ENCODE measurements around the gene ERBB4. TPM values are rescaled to one million over a fixed set of nuclear protein-coding genes. Genes with fewer than 3 reads are reported as not detected.

The ERBB4 gene
- total and polyA plus RNA-seq, 7 experiments from 2014 or later = not detected

DNA sequence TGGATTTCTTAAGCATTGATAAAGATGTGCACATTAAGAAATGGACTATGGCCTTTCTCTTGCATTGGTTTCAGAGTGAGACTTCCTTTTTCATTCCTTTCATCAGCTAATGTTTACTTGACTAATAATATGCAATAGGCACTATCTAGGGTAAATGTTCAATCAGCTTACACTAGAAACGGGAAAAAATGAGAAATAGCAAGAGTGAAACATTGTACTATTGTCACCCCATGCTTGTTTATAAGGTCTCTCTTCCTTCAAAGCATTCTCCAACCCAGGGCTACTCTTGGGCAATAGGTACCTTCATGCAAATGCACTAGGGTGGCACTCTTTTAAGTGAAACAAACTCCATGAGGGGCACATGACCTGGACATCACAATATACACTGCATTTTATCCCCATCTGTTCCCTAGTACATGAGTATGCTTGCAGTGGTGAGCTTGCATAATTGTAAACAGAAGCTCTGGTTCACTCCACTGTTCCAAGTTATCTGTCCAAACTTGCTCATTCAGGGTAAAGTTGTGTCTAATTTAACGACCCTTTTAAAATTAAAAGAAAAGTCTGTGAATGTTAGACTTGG is 402.3 kb downstream of the ERBB4 start:
- CTCF ChIA-PET = no interaction called here

GRCh38 chr2:212135739-212136138 is 402.9 kb downstream of the ERBB4 start:
- Mint-ChIP-seq H3K27me3 (no peaks in the 10 kb centered on the region), H3K4me3 (no peak overlapping the region), H3K27ac (no peak overlapping the region), H3K4me1 (no peaks in the 10 kb centered on the region), H3K9me3 (peaks cover 0 to 12% (median 0%) of the 10 kb centered on the region in 11 donors), H3K36me3 (no peaks in the 10 kb centered on the region)
- no peak for ATAC-seq
- ChIA-PET CTCF (no interaction called here), POLR2A (no interaction called here)
- Histone ChIP-seq H3K27ac (ENCODE audit: low read depth, low read length) (no peak overlapping the region), H3K9me3 (ENCODE audit: control insufficient read depth in 2 of 3, low read length in 3 of 3) (no peaks in the 10 kb centered on the region), H3K36me3 (ENCODE audit: control insufficient read depth in 2 of 3, insufficient read depth in 3 of 3, low read length in 3 of 3) (no peaks in the 10 kb centered on the region), H3K4me3 (ENCODE audit: low read length) (no peak overlapping the region), H3K4me1 (ENCODE audit: control insufficient read depth in 2 of 2, insufficient read depth in 2 of 2, low read length in 2 of 2) (no peaks in the 10 kb centered on the region), H3K27me3 (ENCODE audit: control insufficient read depth in 2 of 2, insufficient read depth in 2 of 2, low read length in 2 of 2) (no peaks in the 10 kb centered on the region)
- intact Hi-C loops (cut with micrococcal nuclease) = no loop called here
- DNase-seq = no peak

More for the DNA sequence above, 402.3 kb downstream of the ERBB4 start:
- Mint-ChIP-seq H3K27ac (no peak overlapping the region), H3K4me3 (no peak overlapping the region), H3K4me1 (no peaks in the 10 kb centered on the region), H3K27me3 (no peaks in the 10 kb centered on the region), H3K36me3 (no peaks in the 10 kb centered on the region), H3K9me3 (peaks cover 0 to 12% (median 0%) of the 10 kb centered on the region in 11 donors)
- H3K4me3 ChIP-seq (ENCODE audit: low read length) = no peak overlapping the region
- H3K27me3 ChIP-seq (ENCODE audit: control insufficient read depth in 2 of 2, insufficient read depth in 2 of 2, low read length in 2 of 2) = no peaks in the 10 kb centered on the region
- H3K9me3 ChIP-seq (ENCODE audit: control insufficient read depth in 2 of 3, low read length in 3 of 3) = no peaks in the 10 kb centered on the region
- ATAC-seq (no peak), DNase-seq (no peak)
- intact Hi-C loops (cut with micrococcal nuclease) = no loop called here
- H3K36me3 ChIP-seq (ENCODE audit: control insufficient read depth in 2 of 3, insufficient read depth in 3 of 3, low read length in 3 of 3) = no peaks in the 10 kb centered on the region
- POLR2A ChIA-PET = no interaction called here
- H3K4me1 ChIP-seq (ENCODE audit: control insufficient read depth in 2 of 2, insufficient read depth in 2 of 2, low read length in 2 of 2) = no peaks in the 10 kb centered on the region
- no peak overlapping the region for H3K27ac ChIP-seq (ENCODE audit: low read depth, low read length)

DNA sequence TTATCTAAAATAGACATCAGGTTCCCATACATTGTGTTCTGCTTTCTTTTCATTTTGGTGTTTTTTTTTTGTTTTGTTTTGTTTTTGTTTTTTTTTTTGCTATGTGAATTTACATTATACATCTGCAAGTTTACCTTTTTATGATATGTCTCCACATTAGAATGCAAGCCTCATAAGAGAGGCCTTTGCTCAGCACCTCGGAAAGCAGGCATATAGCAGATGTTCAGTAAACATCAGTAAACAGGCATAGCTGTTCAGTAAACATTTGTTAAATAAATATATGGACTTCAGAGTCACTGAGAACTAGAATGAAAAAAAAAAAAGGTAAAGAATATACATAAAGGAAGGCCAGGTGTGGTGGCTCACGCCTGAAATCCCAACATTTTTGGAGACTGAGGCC is 405.3 kb downstream of the ERBB4 start:
- Mint-ChIP-seq H3K27ac (no peak overlapping the region), H3K4me1 (no peaks in the 10 kb centered on the region), H3K36me3 (no peaks in the 10 kb centered on the region), H3K9me3 (peaks cover 0 to 12% (median 0%) of the 10 kb centered on the region in 11 donors), H3K4me3 (no peak overlapping the region), H3K27me3 (no peaks in the 10 kb centered on the region)
- no peaks in the 10 kb centered on the region for H3K4me1 ChIP-seq (ENCODE audit: control insufficient read depth in 2 of 2, insufficient read depth in 2 of 2, low read length in 2 of 2)
- H3K4me3 ChIP-seq (ENCODE audit: low read length) = no peak overlapping the region
- H3K27me3 ChIP-seq (ENCODE audit: control insufficient read depth in 2 of 2, insufficient read depth in 2 of 2, low read length in 2 of 2) = no peaks in the 10 kb centered on the region
- CTCF ChIA-PET = no interaction called here
- intact Hi-C loops (cut with micrococcal nuclease) = no loop called here
- ATAC-seq (no peak), DNase-seq (no peak)
- no peaks in the 10 kb centered on the region for H3K36me3 ChIP-seq (ENCODE audit: control insufficient read depth in 2 of 3, insufficient read depth in 3 of 3, low read length in 3 of 3)
- H3K9me3 ChIP-seq (ENCODE audit: control insufficient read depth in 2 of 3, low read length in 3 of 3) = no peaks in the 10 kb centered on the region
- H3K27ac ChIP-seq (ENCODE audit: low read depth, low read length) = no peak overlapping the region
- POLR2A ChIA-PET = no interaction called here

DNA sequence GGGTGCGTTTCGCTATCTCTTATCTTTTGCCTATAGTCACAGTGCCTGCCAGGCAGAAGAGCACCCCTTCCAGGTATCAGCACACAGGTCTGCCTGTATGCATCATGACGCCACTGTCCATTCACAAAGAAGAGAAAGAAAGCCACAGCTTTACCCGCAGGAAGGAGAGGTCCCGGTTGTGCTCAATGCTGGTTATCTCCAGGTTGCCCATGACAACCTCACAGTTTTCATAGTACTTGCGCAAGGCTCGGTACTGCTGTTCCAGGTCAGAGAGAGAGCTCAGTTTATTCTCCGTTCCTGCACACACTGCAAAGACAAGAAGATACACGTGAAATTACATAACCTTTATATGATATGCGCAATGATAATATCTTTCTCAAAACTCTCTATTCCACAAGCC is 414.0 kb downstream of the ERBB4 start:
- CTCF ChIA-PET = no interaction called here

GRCh38 chr2:212119591-212119990 is 419.0 kb downstream of the ERBB4 start:
- ATAC-seq = no peak
- H3K4me3 Mint-ChIP-seq = no peak overlapping the region

More for the DNA sequence above, 414.0 kb downstream of the ERBB4 start:
- Mint-ChIP-seq H3K27me3 (peaks cover 0 to 3% (median 0%) of the 10 kb centered on the region in 5 donors), H3K4me1 (no peaks in the 10 kb centered on the region), H3K36me3 (no peaks in the 10 kb centered on the region), H3K9me3 (peaks cover 0 to 8% (median 0%) of the 10 kb centered on the region in 11 donors), H3K4me3 (no peak overlapping the region), H3K27ac (no peak overlapping the region)
- POLR2A ChIA-PET = no interaction called here
- H3K36me3 ChIP-seq (ENCODE audit: control insufficient read depth in 2 of 3, insufficient read depth in 3 of 3, low read length in 3 of 3) = no peaks in the 10 kb centered on the region
- H3K27ac ChIP-seq (ENCODE audit: low read depth, low read length) = no peak overlapping the region
- ATAC-seq (no peak), DNase-seq (no peak)
- no peaks in the 10 kb centered on the region for H3K4me1 ChIP-seq (ENCODE audit: control insufficient read depth in 2 of 2, insufficient read depth in 2 of 2, low read length in 2 of 2)
- intact Hi-C loops (cut with micrococcal nuclease) = no loop called here
- H3K9me3 ChIP-seq (ENCODE audit: control insufficient read depth in 2 of 3, low read length in 3 of 3) = no peaks in the 10 kb centered on the region
- H3K27me3 ChIP-seq (ENCODE audit: control insufficient read depth in 2 of 2, insufficient read depth in 2 of 2, low read length in 2 of 2) = no peaks in the 10 kb centered on the region
- H3K4me3 ChIP-seq (ENCODE audit: low read length) = no peak overlapping the region

DNA sequence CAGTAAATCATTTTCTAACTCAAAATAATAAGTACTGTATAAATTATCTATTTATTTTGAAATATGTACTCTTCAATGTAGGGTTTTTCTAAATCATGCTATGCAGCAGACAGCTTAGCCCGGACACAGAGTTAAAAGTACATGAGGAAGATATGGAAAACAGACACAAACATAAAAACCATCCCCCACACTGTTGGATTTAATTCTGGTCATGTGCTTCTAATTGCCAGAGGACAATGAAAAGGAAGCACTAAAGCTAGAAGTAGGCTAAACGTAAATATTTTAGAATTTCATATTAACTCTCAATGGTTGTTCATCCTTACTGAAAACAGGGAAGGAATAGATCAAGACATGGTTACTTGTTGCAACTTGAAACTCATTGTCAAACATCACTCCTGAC is 420.7 kb downstream of the ERBB4 start:
- no peak overlapping the region for H3K27ac Mint-ChIP-seq
- no peak overlapping the region for H3K27ac ChIP-seq (ENCODE audit: low read depth, low read length)
- H3K27me3 ChIP-seq (ENCODE audit: control insufficient read depth in 2 of 2, insufficient read depth in 2 of 2, low read length in 2 of 2) = no peaks in the 10 kb centered on the region
- intact Hi-C loops (cut with micrococcal nuclease) = no loop called here
- no peaks in the 10 kb centered on the region for H3K9me3 ChIP-seq (ENCODE audit: control insufficient read depth in 2 of 3, low read length in 3 of 3)
- H3K9me3 Mint-ChIP-seq = peaks cover 0 to 4% (median 0%) of the 10 kb centered on the region in 11 donors
- no peak for ATAC-seq
- no peak for DNase-seq
- H3K27me3 Mint-ChIP-seq = peaks cover 0 to 3% (median 0%) of the 10 kb centered on the region in 5 donors
- H3K36me3 Mint-ChIP-seq = no peaks in the 10 kb centered on the region
- peaks cover 0 to 2% (median 0%) of the 10 kb centered on the region in 7 donors for H3K4me1 Mint-ChIP-seq
- H3K4me3 Mint-ChIP-seq = no peak overlapping the region
- H3K4me1 ChIP-seq (ENCODE audit: control insufficient read depth in 2 of 2, insufficient read depth in 2 of 2, low read length in 2 of 2) = no peaks in the 10 kb centered on the region
- H3K4me3 ChIP-seq (ENCODE audit: low read length) = no peak overlapping the region
- no peaks in the 10 kb centered on the region for H3K36me3 ChIP-seq (ENCODE audit: control insufficient read depth in 2 of 3, insufficient read depth in 3 of 3, low read length in 3 of 3)
- CTCF ChIA-PET = no interaction called here
- POLR2A ChIA-PET = no interaction called here

More at GRCh38 chr2:212119591-212119990, 419.0 kb downstream of the ERBB4 start:
- peaks cover 0 to 3% (median 0%) of the 10 kb centered on the region in 11 donors for H3K9me3 Mint-ChIP-seq
- CTCF ChIA-PET = no interaction called here
- Histone ChIP-seq H3K36me3 (ENCODE audit: control insufficient read depth in 2 of 3, insufficient read depth in 3 of 3, low read length in 3 of 3) (no peaks in the 10 kb centered on the region), H3K27ac (ENCODE audit: low read depth, low read length) (no peak overlapping the region), H3K4me1 (ENCODE audit: control insufficient read depth in 2 of 2, insufficient read depth in 2 of 2, low read length in 2 of 2) (no peaks in the 10 kb centered on the region), H3K9me3 (ENCODE audit: control insufficient read depth in 2 of 3, low read length in 3 of 3) (no peaks in the 10 kb centered on the region), H3K27me3 (ENCODE audit: control insufficient read depth in 2 of 2, insufficient read depth in 2 of 2, low read length in 2 of 2) (no peaks in the 10 kb centered on the region), H3K4me3 (ENCODE audit: low read length) (no peak overlapping the region)
- intact Hi-C loops (cut with micrococcal nuclease) = no loop called here
- no peaks in the 10 kb centered on the region for H3K36me3 Mint-ChIP-seq
- H3K4me1 Mint-ChIP-seq = no peaks in the 10 kb centered on the region
- H3K27me3 Mint-ChIP-seq = peaks cover 0 to 3% (median 0%) of the 10 kb centered on the region in 5 donors
- no peak for DNase-seq
- no peak overlapping the region for H3K27ac Mint-ChIP-seq
- POLR2A ChIA-PET = no interaction called here

GRCh38 chr2:212114489-212114888 is 424.1 kb downstream of the ERBB4 start:
- H3K9me3 Mint-ChIP-seq = peaks cover 0 to 8% (median 0%) of the 10 kb centered on the region in 11 donors
- no peaks in the 10 kb centered on the region for H3K4me1 ChIP-seq (ENCODE audit: control insufficient read depth in 2 of 2, insufficient read depth in 2 of 2, low read length in 2 of 2)
- H3K4me3 Mint-ChIP-seq = no peak overlapping the region
- peaks cover 0 to 2% (median 0%) of the 10 kb centered on the region in 7 donors for H3K4me1 Mint-ChIP-seq
- no peak for ATAC-seq
- no peak for DNase-seq
- H3K9me3 ChIP-seq (ENCODE audit: control insufficient read depth in 2 of 3, low read length in 3 of 3) = no peaks in the 10 kb centered on the region
- no peak overlapping the region for H3K27ac ChIP-seq (ENCODE audit: low read depth, low read length)
- H3K36me3 ChIP-seq (ENCODE audit: control insufficient read depth in 2 of 3, insufficient read depth in 3 of 3, low read length in 3 of 3) = no peaks in the 10 kb centered on the region
- POLR2A ChIA-PET = no interaction called here
- CTCF ChIA-PET = no interaction called here
- no peak overlapping the region for H3K4me3 ChIP-seq (ENCODE audit: low read length)
- no peaks in the 10 kb centered on the region for H3K27me3 Mint-ChIP-seq
- intact Hi-C loops (cut with micrococcal nuclease) = no loop called here
- H3K27me3 ChIP-seq (ENCODE audit: control insufficient read depth in 2 of 2, insufficient read depth in 2 of 2, low read length in 2 of 2) = no peaks in the 10 kb centered on the region
- no peak overlapping the region for H3K27ac Mint-ChIP-seq
- no peaks in the 10 kb centered on the region for H3K36me3 Mint-ChIP-seq
